GM23338 (cell line): ENCODE results near the gene EPB41L4A.

Experiments used
- EZH2 ChIP-seq: fragments of 200-600 bp; sonication (generic); IDR thresholded peaks from one replicate; pipeline ENCODE4 v1.8.0; 2017; ENCODE audit warnings: antibody characterized with exemption, mild to moderate bottlenecking, low read depth; ENCODE audit not compliant: unreplicated experiment
- EZH2phosphoT487 ChIP-seq: fragments of 200-600 bp; sonication (generic); IDR thresholded peaks from one replicate; pipeline ENCODE4 v1.8.1; 2018; ENCODE audit warnings: antibody characterized with exemption; ENCODE audit not compliant: unreplicated experiment
- JUNB ChIP-seq: IDR thresholded peaks from one replicate; pipeline ENCODE4 v1.6.1; 2016; ENCODE audit warnings: antibody characterized with exemption; ENCODE audit not compliant: unreplicated experiment
- POLR2AphosphoS5 ChIP-seq: IDR thresholded peaks from 2 replicates; pipeline ENCODE4 v1.6.1; 2016; ENCODE audit warnings: antibody characterized with exemption, low read depth
- TF ChIP-seq, protein P1 (sequence below), 2 experiments: fragments of 200-600 bp in 1 of 2; sonication (generic) in 1 of 2; conservative IDR thresholded peaks; 2 replicates each; pipeline versions ENCODE4 v1.5.1 to v1.6.1; 2016 to 2017; ENCODE audit warnings: antibody characterized with exemption in 2 of 2, low read depth in 2 of 2, mild to moderate bottlenecking in 2 of 2, moderate library complexity in 1 of 2
- TF ChIP-seq, protein P2 (sequence below): IDR thresholded peaks from one replicate; pipeline ENCODE4 v1.6.1; 2018; ENCODE audit warnings: antibody characterized with exemption; ENCODE audit not compliant: unreplicated experiment

DNA sequence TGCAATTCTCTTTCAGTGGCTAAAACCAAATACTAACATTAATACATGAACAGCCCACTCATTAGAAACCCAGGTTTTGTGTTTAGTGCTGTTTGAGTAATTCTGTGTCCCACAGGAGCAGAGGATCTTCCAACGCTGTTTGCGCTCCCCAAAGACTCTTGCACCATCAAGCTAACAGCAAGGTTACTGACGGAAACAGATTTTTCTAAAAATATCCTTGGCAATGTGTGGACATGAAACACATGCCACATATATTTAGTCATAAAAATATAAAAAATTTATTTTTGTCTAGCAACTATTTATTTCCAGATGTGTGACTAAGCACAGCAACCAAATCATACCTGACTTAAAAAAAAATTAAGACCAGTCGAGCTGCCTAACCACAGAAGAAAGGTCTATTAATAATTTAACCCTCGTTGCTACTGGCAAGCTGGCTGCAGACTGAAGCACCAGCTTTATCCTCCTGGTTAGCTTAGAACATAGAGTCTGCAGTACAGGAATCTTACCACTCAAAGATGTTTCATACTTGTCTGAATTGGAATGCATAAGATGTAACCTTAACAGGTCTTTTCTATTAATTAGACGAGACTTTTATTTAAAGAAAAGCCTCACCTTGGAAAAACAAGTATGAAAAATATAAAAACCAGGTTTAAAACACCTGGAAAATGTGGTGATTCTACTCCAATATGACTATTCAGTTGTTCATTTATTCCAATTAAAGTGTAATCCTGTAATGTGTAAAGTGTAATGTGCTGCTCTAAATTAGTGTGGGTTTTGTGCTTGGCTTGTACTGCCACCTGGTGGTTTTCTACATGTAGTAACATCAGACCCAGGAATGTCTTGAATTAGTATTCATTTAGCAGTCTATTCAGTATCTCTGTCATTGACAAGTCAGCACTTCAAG is 272.5 kb downstream of the EPB41L4A start:
- no peak for TF ChIP-seq JUNB
- TF ChIP-seq, protein P1, sequence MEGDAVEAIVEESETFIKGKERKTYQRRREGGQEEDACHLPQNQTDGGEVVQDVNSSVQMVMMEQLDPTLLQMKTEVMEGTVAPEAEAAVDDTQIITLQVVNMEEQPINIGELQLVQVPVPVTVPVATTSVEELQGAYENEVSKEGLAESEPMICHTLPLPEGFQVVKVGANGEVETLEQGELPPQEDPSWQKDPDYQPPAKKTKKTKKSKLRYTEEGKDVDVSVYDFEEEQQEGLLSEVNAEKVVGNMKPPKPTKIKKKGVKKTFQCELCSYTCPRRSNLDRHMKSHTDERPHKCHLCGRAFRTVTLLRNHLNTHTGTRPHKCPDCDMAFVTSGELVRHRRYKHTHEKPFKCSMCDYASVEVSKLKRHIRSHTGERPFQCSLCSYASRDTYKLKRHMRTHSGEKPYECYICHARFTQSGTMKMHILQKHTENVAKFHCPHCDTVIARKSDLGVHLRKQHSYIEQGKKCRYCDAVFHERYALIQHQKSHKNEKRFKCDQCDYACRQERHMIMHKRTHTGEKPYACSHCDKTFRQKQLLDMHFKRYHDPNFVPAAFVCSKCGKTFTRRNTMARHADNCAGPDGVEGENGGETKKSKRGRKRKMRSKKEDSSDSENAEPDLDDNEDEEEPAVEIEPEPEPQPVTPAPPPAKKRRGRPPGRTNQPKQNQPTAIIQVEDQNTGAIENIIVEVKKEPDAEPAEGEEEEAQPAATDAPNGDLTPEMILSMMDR (conservative IDR thresholded peaks at IDR 0.05; ENCODE audit: low read depth in 2 of 2), result peak; percentile 91 to 94
- TF ChIP-seq EZH2phosphoT487, result no peak
- no peak for TF ChIP-seq EZH2
- no peak for TF ChIP-seq POLR2AphosphoS5
- TF ChIP-seq, protein P2, sequence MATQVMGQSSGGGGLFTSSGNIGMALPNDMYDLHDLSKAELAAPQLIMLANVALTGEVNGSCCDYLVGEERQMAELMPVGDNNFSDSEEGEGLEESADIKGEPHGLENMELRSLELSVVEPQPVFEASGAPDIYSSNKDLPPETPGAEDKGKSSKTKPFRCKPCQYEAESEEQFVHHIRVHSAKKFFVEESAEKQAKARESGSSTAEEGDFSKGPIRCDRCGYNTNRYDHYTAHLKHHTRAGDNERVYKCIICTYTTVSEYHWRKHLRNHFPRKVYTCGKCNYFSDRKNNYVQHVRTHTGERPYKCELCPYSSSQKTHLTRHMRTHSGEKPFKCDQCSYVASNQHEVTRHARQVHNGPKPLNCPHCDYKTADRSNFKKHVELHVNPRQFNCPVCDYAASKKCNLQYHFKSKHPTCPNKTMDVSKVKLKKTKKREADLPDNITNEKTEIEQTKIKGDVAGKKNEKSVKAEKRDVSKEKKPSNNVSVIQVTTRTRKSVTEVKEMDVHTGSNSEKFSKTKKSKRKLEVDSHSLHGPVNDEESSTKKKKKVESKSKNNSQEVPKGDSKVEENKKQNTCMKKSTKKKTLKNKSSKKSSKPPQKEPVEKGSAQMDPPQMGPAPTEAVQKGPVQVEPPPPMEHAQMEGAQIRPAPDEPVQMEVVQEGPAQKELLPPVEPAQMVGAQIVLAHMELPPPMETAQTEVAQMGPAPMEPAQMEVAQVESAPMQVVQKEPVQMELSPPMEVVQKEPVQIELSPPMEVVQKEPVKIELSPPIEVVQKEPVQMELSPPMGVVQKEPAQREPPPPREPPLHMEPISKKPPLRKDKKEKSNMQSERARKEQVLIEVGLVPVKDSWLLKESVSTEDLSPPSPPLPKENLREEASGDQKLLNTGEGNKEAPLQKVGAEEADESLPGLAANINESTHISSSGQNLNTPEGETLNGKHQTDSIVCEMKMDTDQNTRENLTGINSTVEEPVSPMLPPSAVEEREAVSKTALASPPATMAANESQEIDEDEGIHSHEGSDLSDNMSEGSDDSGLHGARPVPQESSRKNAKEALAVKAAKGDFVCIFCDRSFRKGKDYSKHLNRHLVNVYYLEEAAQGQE, result no peak
